ENCODE data around the gene AADACL3. TPM values are rescaled to one million over a fixed set of nuclear protein-coding genes. Genes with fewer than 3 reads are reported as not detected.
A peak's percentile ranks its signal among the peaks of the same experiment; 100 is the strongest.
"Not testable (repeated sequence)": the region's sequence is repeated elsewhere in the genome, so short reads cannot be mapped to it uniquely, and the experiment has no call there.

The AADACL3 gene
- total and polyA plus RNA-seq, 9 of the 15 experiments (the other 6 are each of a cell fraction or from before 2014, with no cell fraction given) = not detected

- POLR2A ChIA-PET = interaction anchor here (0.6 kb wide), 1 partner anchor 77 kb away, joined by 5 read pairs; no protein-coding TSS in a partner anchor
- DNase-seq (ENCODE audit: extremely low read depth in 1 of 4, low spot score in 3 of 4); H3K36me3 ChIP-seq (ENCODE audit: control insufficient read depth, insufficient read depth, low read length); H2AFZ ChIP-seq (ENCODE audit: low read depth, low read length); H3K9ac ChIP-seq (ENCODE audit: insufficient read depth in 1 of 2, low read depth in 2 of 2, low read length in 2 of 2); intact Hi-C loops (cut with micrococcal nuclease); BruUV-seq (replicated peaks); H3K4me3 ChIP-seq; FAIRE-seq; H3K79me2 ChIP-seq (ENCODE audit: control insufficient read depth, insufficient read depth, low read length); H3K27ac ChIP-seq (ENCODE audit: extremely low read depth, low read depth, low read length); H4K20me1 ChIP-seq (replicated peaks; ENCODE audit: control insufficient read depth, insufficient read depth, low read length); CTCF ChIA-PET (ENCODE audit: low intra/inter-chr PET ratio); H3K4me2 ChIP-seq (ENCODE audit: insufficient read depth, low read length); H3K9me3 ChIP-seq (replicated peaks; ENCODE audit: control insufficient read depth, insufficient read depth, low read depth, low read length); in situ Hi-C loops (cut with MboI); H3K9me1 ChIP-seq (ENCODE audit: control insufficient read depth, insufficient read depth, low read length); ATAC-seq; H3K4me1 ChIP-seq (replicated peaks in 1 of 2; ENCODE audit: control insufficient read depth in 2 of 2, insufficient read depth in 2 of 2, low read length in 2 of 2): not testable (repeated sequence)
- H3K27me3 ChIP-seq (ENCODE audit: control insufficient read depth in 2 of 2, insufficient read depth in 2 of 2, low read length in 2 of 2) = peaks cover 12 to 28% of the 10 kb centered on the region in 2 experiments
- 7% methylated on average over 5 of the region's 5 CpGs for WGBS (ENCODE audit: insufficient coverage, low coverage, missing lambda C conversion rate)
Measured at GRCh38 chr1:12713651-12714050, 2.3 kb upstream of the AADACL3 start.

DNA sequence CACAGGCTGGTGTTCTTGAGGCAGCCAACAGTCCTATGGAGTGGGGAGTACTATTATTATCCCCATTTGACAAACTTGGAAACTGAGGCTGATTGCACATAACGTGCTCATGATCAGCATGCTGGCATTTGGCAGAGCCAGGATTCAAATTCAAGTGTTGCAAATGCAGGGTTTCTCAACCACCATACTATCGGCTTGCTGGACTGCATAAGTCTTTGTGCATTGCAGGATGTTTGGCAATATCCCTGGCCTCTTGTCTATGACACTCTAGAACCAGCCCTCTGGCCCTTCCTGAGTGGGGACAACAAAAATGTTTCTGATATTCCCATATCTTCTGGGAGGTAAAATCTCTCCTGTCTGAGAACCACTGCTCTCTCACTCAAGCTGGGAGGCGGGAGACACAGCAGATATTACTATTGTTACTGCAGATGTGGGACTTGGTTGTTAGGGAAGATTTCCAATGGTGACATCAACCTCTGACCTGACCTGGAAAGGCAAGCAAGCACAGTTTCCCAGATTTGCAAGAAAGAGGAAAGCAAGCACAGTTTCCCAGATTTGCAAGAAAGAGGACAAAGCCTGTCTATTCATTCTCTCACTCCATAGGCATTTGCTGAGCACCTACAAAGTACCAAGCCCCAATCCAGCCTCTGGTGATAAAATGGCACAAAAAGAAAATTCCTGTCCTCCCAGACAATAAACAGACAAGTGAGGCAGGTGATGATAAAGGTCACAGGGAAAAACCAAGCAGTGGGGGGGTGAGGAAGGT, 1.0 kb upstream of the AADACL3 start:
- TF ChIP-seq SPI1 (IDR thresholded peaks at IDR 0.05; ENCODE audit: borderline replicate concordance, low read depth, low read length) = no peak
- TF ChIP-seq, protein P1, sequence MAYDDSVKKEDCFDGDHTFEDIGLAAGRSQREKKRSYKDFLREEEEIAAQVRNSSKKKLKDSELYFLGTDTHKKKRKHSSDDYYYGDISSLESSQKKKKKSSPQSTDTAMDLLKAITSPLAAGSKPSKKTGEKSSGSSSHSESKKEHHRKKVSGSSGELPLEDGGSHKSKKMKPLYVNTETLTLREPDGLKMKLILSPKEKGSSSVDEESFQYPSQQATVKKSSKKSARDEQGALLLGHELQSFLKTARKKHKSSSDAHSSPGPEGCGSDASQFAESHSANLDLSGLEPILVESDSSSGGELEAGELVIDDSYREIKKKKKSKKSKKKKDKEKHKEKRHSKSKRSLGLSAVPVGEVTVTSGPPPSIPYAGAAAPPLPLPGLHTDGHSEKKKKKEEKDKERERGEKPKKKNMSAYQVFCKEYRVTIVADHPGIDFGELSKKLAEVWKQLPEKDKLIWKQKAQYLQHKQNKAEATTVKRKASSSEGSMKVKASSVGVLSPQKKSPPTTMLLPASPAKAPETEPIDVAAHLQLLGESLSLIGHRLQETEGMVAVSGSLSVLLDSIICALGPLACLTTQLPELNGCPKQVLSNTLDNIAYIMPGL (CRISPR knock-in tag; IDR thresholded peaks at IDR 0.05) = no peak
- TF ChIP-seq RBM25 (IDR thresholded peaks at IDR 0.05; ENCODE audit: low read depth, low read length, severe bottlenecking) = peak; percentile 19
- no peak for TF ChIP-seq CEBPG (CRISPR knock-in tag; IDR thresholded peaks at IDR 0.05)
- 0 out of 4 replicates have a peak, but pooled peaks of 1 of the 2 experiments have one; percentile 9 for TF ChIP-seq CEBPG (tag; conservative IDR thresholded peaks at IDR 0.05 in 1 of 2, IDR thresholded peaks at IDR 0.05 in 1 of 2)
- ChIA-PET CTCF (ENCODE audit: low intra/inter-chr PET ratio) (no interaction called here), POLR2A (no interaction called here)
- no peaks in the 10 kb centered on the region for H4K20me1 ChIP-seq (replicated peaks; ENCODE audit: control insufficient read depth, insufficient read depth, low read length)
- FAIRE-seq (no peak), DNase-seq (ENCODE audit: extremely low read depth in 1 of 4, low spot score in 3 of 4) (no peak), ATAC-seq (no peak)
- WGBS (ENCODE audit: insufficient coverage, low coverage, missing lambda C conversion rate) = 4% methylated on average over 3 of the region's 3 CpGs
- no peaks in the 10 kb centered on the region for H3K9me3 ChIP-seq (replicated peaks; ENCODE audit: control insufficient read depth, insufficient read depth, low read depth, low read length)
- H3K4me2 ChIP-seq (ENCODE audit: insufficient read depth, low read length) = no peak overlapping the region
- no peaks in the 10 kb centered on the region for H3K4me1 ChIP-seq (replicated peaks in 1 of 2; ENCODE audit: control insufficient read depth in 2 of 2, insufficient read depth in 2 of 2, low read length in 2 of 2)
- in situ Hi-C loops (cut with MboI) (no loop called here), intact Hi-C loops (cut with micrococcal nuclease) (no loop called here)
- H3K9ac ChIP-seq (ENCODE audit: insufficient read depth in 1 of 2, low read depth in 2 of 2, low read length in 2 of 2) = no peak overlapping the region
- no peaks in the 10 kb centered on the region for H3K79me2 ChIP-seq (ENCODE audit: control insufficient read depth, insufficient read depth, low read length)
- no peak overlapping the region for H2AFZ ChIP-seq (ENCODE audit: low read depth, low read length)
- peaks cover 14 to 31% of the 10 kb centered on the region in 2 experiments for H3K27me3 ChIP-seq (ENCODE audit: control insufficient read depth in 2 of 2, insufficient read depth in 2 of 2, low read length in 2 of 2)
- no peaks in the 10 kb centered on the region for H3K36me3 ChIP-seq (ENCODE audit: control insufficient read depth, insufficient read depth, low read length)
- no peaks in the 10 kb centered on the region for H3K9me1 ChIP-seq (ENCODE audit: control insufficient read depth, insufficient read depth, low read length)
- H3K27ac ChIP-seq (ENCODE audit: extremely low read depth, low read depth, low read length) = no peak overlapping the region
- BruUV-seq (replicated peaks) = no TSS peak
- no peak overlapping the region for H3K4me3 ChIP-seq
